Natural killer cell treated with Interleukin-12 subunit alpha and Interleukin-12 subunit beta and Interleukin-15 and Interleukin-18, amount 100 ng/mL, for 72 hours (primary cell): ENCODE measurements around the gene COMMD4. TPM values are rescaled to one million over a fixed set of nuclear protein-coding genes. Genes with fewer than 3 reads are reported as not detected.

ENCODE experiments used
- ATAC-seq, 2 donors: fragments of 150-1000 bp; cut with Tn5 transposase in 1 of 2; sonication (Bioruptor Pico), chemical (Tn5 transposase) in 1 of 2; 2 replicates each; pipeline ENCODE4 v1.10.0; 2021
- DNase-seq: peaks from one replicate; pipeline ENCODE4 v3.0.0; 2022; ENCODE audit warnings: low spot score
- H3K27ac Mint-ChIP-seq, 2 donors: 1 replicate in 1 of 2; 2 replicates in 1 of 2; pipeline ENCODE4 v1.8.0; 2022; ENCODE audit warnings: mixed read lengths in 2 of 2, mild to moderate bottlenecking in 1 of 2, moderate library complexity in 1 of 2
- H3K27me3 Mint-ChIP-seq, 2 donors: 1 replicate in 1 of 2; 2 replicates in 1 of 2; pipeline ENCODE4 v1.8.0; 2022; ENCODE audit warnings: mixed read lengths in 2 of 2
- H3K36me3 Mint-ChIP-seq: one replicate; pipeline ENCODE4 v1.8.0; 2022; ENCODE audit warnings: mixed read lengths
- H3K4me1 Mint-ChIP-seq, 2 donors: 1 replicate in 1 of 2; 2 replicates in 1 of 2; pipeline ENCODE4 v1.8.0; 2022; ENCODE audit warnings: low read depth in 2 of 2, mixed read lengths in 2 of 2, mild to moderate bottlenecking in 1 of 2
- H3K4me3 Mint-ChIP-seq: one replicate; pipeline ENCODE4 v1.8.0; 2022; ENCODE audit warnings: mixed read lengths
- H3K9me3 Mint-ChIP-seq: 2 replicates; pipeline ENCODE4 v1.8.0; 2022; ENCODE audit warnings: mixed read lengths
- total RNA-seq, 2 donors: library from RNA; stranded (reverse); gene quantifications; one replicate each; pipeline ENCODE4 v1.2.3, GENCODE V29; 2022

The COMMD4 gene
- total RNA-seq, 2 donors from 2014 or later: 54.4 to 96.2 TPM

GRCh38 chr15:75356006-75356405 is 20.1 kb downstream of the COMMD4 start:
- DNase-seq (no peak), ATAC-seq (no peak)
- peaks cover 2 to 8% of the 10 kb centered on the region in 2 donors for H3K4me1 Mint-ChIP-seq
- H3K27me3 Mint-ChIP-seq: no peaks in the 10 kb centered on the region
- H3K27ac Mint-ChIP-seq: no peak overlapping the region
- H3K9me3 Mint-ChIP-seq: no peaks in the 10 kb centered on the region
- no peaks in the 10 kb centered on the region for H3K36me3 Mint-ChIP-seq
- H3K4me3 Mint-ChIP-seq: no peak overlapping the region

DNA sequence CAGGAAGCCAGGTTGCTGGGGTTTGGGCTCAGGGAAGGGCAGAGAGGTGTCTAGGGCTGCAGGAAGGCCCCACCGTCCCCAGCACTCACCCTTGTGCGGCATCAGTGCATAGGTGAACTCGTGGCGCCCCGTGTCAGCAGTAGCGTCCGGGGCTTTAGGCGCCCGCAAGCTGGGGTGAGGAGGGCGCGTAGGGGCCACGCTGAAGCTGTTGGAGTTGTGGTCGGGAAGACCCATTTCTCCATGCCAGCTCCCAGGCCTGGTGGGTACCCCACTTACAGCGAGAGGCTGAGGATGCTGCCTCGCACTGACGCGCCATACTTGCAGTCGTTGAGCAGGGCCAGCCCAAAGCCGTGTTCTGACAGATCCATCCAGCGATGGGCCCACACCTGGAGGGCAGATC is 20.7 kb downstream of the COMMD4 start:
- Mint-ChIP-seq H3K9me3 (no peaks in the 10 kb centered on the region), H3K4me1 (peaks cover 0 to 5% of the 10 kb centered on the region in 2 donors), H3K27ac (no peak overlapping the region), H3K36me3 (no peaks in the 10 kb centered on the region), H3K4me3 (no peak overlapping the region), H3K27me3 (no peaks in the 10 kb centered on the region)
- DNase-seq: no peak
- no peak for ATAC-seq

- no peak for DNase-seq
- H3K4me1 Mint-ChIP-seq: peaks cover 0 to 5% of the 10 kb centered on the region in 2 donors
- H3K36me3 Mint-ChIP-seq: no peaks in the 10 kb centered on the region
- no peak overlapping the region for H3K4me3 Mint-ChIP-seq
- ATAC-seq: no peak
- no peaks in the 10 kb centered on the region for H3K9me3 Mint-ChIP-seq
- H3K27me3 Mint-ChIP-seq: no peaks in the 10 kb centered on the region
- no peak overlapping the region for H3K27ac Mint-ChIP-seq
Observed at GRCh38 chr15:75357976-75358673, 22.3 kb downstream of the COMMD4 start.

- H3K27ac Mint-ChIP-seq: no peak overlapping the region
- ATAC-seq: no peak
- H3K36me3 Mint-ChIP-seq: no peaks in the 10 kb centered on the region
- no peak for DNase-seq
- H3K4me1 Mint-ChIP-seq: peaks cover 0 to 8% of the 10 kb centered on the region in 2 donors
- H3K27me3 Mint-ChIP-seq: no peaks in the 10 kb centered on the region
- no peaks in the 10 kb centered on the region for H3K9me3 Mint-ChIP-seq
- H3K4me3 Mint-ChIP-seq: no peak overlapping the region
Observed at GRCh38 chr15:75358771-75359536, 23.1 kb downstream of the COMMD4 start.

- H3K9me3 Mint-ChIP-seq: no peaks in the 10 kb centered on the region
- H3K4me1 Mint-ChIP-seq: peaks cover 0 to 13% of the 10 kb centered on the region in 2 donors
- no peak for ATAC-seq
- no peaks in the 10 kb centered on the region for H3K36me3 Mint-ChIP-seq
- H3K27ac Mint-ChIP-seq: no peak overlapping the region
- H3K27me3 Mint-ChIP-seq: no peaks in the 10 kb centered on the region
- DNase-seq: no peak
- H3K4me3 Mint-ChIP-seq: no peak overlapping the region
Observed at GRCh38 chr15:75359537-75360250, 23.8 kb downstream of the COMMD4 start.

- H3K4me1 Mint-ChIP-seq: peaks cover 0 to 13% of the 10 kb centered on the region in 2 donors
- ATAC-seq (no peak), DNase-seq (no peak)
- H3K36me3 Mint-ChIP-seq: no peaks in the 10 kb centered on the region
- no peaks in the 10 kb centered on the region for H3K9me3 Mint-ChIP-seq
- peak overlapping the region in 1 of 2 donors; percentile 29 for H3K27ac Mint-ChIP-seq
- no peak overlapping the region for H3K4me3 Mint-ChIP-seq
- H3K27me3 Mint-ChIP-seq: no peaks in the 10 kb centered on the region
Observed at GRCh38 chr15:75360391-75360790, 24.5 kb downstream of the COMMD4 start.

- ATAC-seq: no peak
Observed at GRCh38 chr15:75360856-75361255, 25.0 kb downstream of the COMMD4 start.

GRCh38 chr15:75361361-75361988 is 25.6 kb downstream of the COMMD4 start:
- no peaks in the 10 kb centered on the region for H3K27me3 Mint-ChIP-seq
- no peaks in the 10 kb centered on the region for H3K36me3 Mint-ChIP-seq
- DNase-seq (no peak), ATAC-seq (no peak)
- no peak overlapping the region for H3K4me3 Mint-ChIP-seq
- no peak overlapping the region for H3K27ac Mint-ChIP-seq
- peaks cover 0 to 13% of the 10 kb centered on the region in 2 donors for H3K4me1 Mint-ChIP-seq
- H3K9me3 Mint-ChIP-seq: no peaks in the 10 kb centered on the region

More at GRCh38 chr15:75360856-75361255, 25.0 kb downstream of the COMMD4 start:
- Mint-ChIP-seq H3K4me1 (peaks cover 0 to 13% of the 10 kb centered on the region in 2 donors), H3K36me3 (no peaks in the 10 kb centered on the region), H3K9me3 (no peaks in the 10 kb centered on the region), H3K27me3 (no peaks in the 10 kb centered on the region), H3K27ac (peak overlapping the region in 1 of 2 donors; percentile 29), H3K4me3 (no peak overlapping the region)
- DNase-seq: no peak

- H3K9me3 Mint-ChIP-seq: no peaks in the 10 kb centered on the region
- H3K27me3 Mint-ChIP-seq: no peaks in the 10 kb centered on the region
- no peak for DNase-seq
- no peak for ATAC-seq
- peaks cover 4 to 16% of the 10 kb centered on the region in 2 donors for H3K4me1 Mint-ChIP-seq
- no peak overlapping the region for H3K27ac Mint-ChIP-seq
- H3K4me3 Mint-ChIP-seq: no peak overlapping the region
- no peaks in the 10 kb centered on the region for H3K36me3 Mint-ChIP-seq
Observed at GRCh38 chr15:75361989-75362641, 26.3 kb downstream of the COMMD4 start.

GRCh38 chr15:75362642-75363249 is 26.9 kb downstream of the COMMD4 start:
- Mint-ChIP-seq H3K27ac (no peak overlapping the region), H3K36me3 (no peaks in the 10 kb centered on the region), H3K4me1 (peaks cover 4 to 16% of the 10 kb centered on the region in 2 donors), H3K27me3 (no peaks in the 10 kb centered on the region), H3K4me3 (no peak overlapping the region), H3K9me3 (no peaks in the 10 kb centered on the region)
- DNase-seq (no peak), ATAC-seq (no peak)

GRCh38 chr15:75363786-75364185 is 27.9 kb downstream of the COMMD4 start:
- Mint-ChIP-seq H3K9me3 (no peaks in the 10 kb centered on the region), H3K27ac (no peak overlapping the region), H3K4me3 (no peak overlapping the region), H3K4me1 (peaks cover 6 to 18% of the 10 kb centered on the region in 2 donors), H3K27me3 (no peaks in the 10 kb centered on the region), H3K36me3 (no peaks in the 10 kb centered on the region)
- DNase-seq (no peak), ATAC-seq (no peak)

- no peak overlapping the region for H3K4me3 Mint-ChIP-seq
- no peak for ATAC-seq
- H3K4me1 Mint-ChIP-seq: peaks cover 17 to 29% of the 10 kb centered on the region in 2 donors
- H3K9me3 Mint-ChIP-seq: no peaks in the 10 kb centered on the region
- H3K27me3 Mint-ChIP-seq: no peaks in the 10 kb centered on the region
- H3K36me3 Mint-ChIP-seq: no peaks in the 10 kb centered on the region
- DNase-seq: no peak
- H3K27ac Mint-ChIP-seq: no peak overlapping the region
Observed at GRCh38 chr15:75364881-75365280, 29.0 kb downstream of the COMMD4 start.

- no peaks in the 10 kb centered on the region for H3K27me3 Mint-ChIP-seq
- H3K36me3 Mint-ChIP-seq: no peaks in the 10 kb centered on the region
- H3K4me3 Mint-ChIP-seq: no peak overlapping the region
- no peak overlapping the region for H3K27ac Mint-ChIP-seq
- no peaks in the 10 kb centered on the region for H3K9me3 Mint-ChIP-seq
- no peak for DNase-seq
- no peak for ATAC-seq
- H3K4me1 Mint-ChIP-seq: peaks cover 19 to 25% of the 10 kb centered on the region in 2 donors
Observed at GRCh38 chr15:75366163-75366562, 30.3 kb downstream of the COMMD4 start.
